GM23338 (cell line): ENCODE data around the gene CNTNAP2. TPM values are rescaled to one million over a fixed set of nuclear protein-coding genes. Genes with fewer than 3 reads are reported as not detected.

Experiments
- ATAC-seq: fragments of 200-7000 bp; cut with Tn5 transposase; 3 replicates; pipeline ENCODE4 v1.9.1; 2020
- DNase-seq: peaks from one replicate; pipeline ENCODE4 v3.0.0-alpha.2; 2015; ENCODE audit warnings: low spot score
- H2AFZ ChIP-seq: fragments of 200-600 bp; sonication (generic); 2 replicates; pipeline ENCODE4 v1.8.0; 2016; ENCODE audit warnings: antibody characterized with exemption, mild to moderate bottlenecking, moderate library complexity
- H3F3A ChIP-seq: fragments of 200-600 bp; sonication (generic); replicated peaks from 2 replicates; pipeline ENCODE4 v1.8.0; 2017; ENCODE audit warnings: antibody characterized with exemption, mixed run types, low read depth
- H3K27ac ChIP-seq: fragments of 200-600 bp; sonication (generic); 2 replicates; pipeline ENCODE4 v1.6.1; 2016; ENCODE audit warnings: low read depth
- H3K27me3 ChIP-seq: fragments of 200-600 bp; sonication (generic); 2 replicates; pipeline ENCODE4 v1.8.0; 2016; ENCODE audit warnings: mild to moderate bottlenecking, mixed run types, moderate library complexity; ENCODE audit not compliant: insufficient read depth
- H3K36me3 ChIP-seq: fragments of 200-600 bp; sonication (generic); 2 replicates; pipeline ENCODE4 v1.8.0; 2016; ENCODE audit warnings: mild to moderate bottlenecking; ENCODE audit not compliant: insufficient read depth
- H3K4me1 ChIP-seq: fragments of 200-600 bp; sonication (generic); 2 replicates; pipeline ENCODE4 v1.8.0; 2016; ENCODE audit warnings: mild to moderate bottlenecking, moderate library complexity; ENCODE audit not compliant: insufficient read depth
- H3K4me2 ChIP-seq: fragments of 200-600 bp; sonication (generic); 2 replicates; pipeline ENCODE4 v1.7.1; 2017; ENCODE audit warnings: mixed run types
- H3K4me3 ChIP-seq: fragments of 200-600 bp; sonication (generic); 2 replicates; pipeline ENCODE4 v1.6.1; 2016; ENCODE audit warnings: mixed run types
- H3K79me2 ChIP-seq: fragments of 200-600 bp; sonication (generic); replicated peaks from 2 replicates; pipeline ENCODE4 v1.8.0; 2017; ENCODE audit warnings: mild to moderate bottlenecking; ENCODE audit not compliant: insufficient read depth
- H3K9me2 ChIP-seq: fragments of 200-600 bp; sonication (generic); 2 replicates; pipeline ENCODE4 v1.8.0; 2017; ENCODE audit not compliant: insufficient read depth
- H4K20me1 ChIP-seq: fragments of 200-600 bp; sonication (generic); replicated peaks from 2 replicates; pipeline ENCODE4 v1.8.0; 2017; ENCODE audit warnings: mild to moderate bottlenecking; ENCODE audit not compliant: insufficient read depth
- H3K27ac Mint-ChIP-seq: 2 replicates; pipeline ENCODE4 v1.8.0; 2020; ENCODE audit warnings: inconsistent platforms, mild to moderate bottlenecking, moderate library complexity, mixed read lengths
- H3K27me3 Mint-ChIP-seq: 3 replicates; pipeline ENCODE4 v1.8.0; 2022; ENCODE audit warnings: low read depth, mild to moderate bottlenecking, moderate library complexity, mixed read lengths, inconsistent platforms; ENCODE audit not compliant: insufficient read depth, poor library complexity
- H3K36me3 Mint-ChIP-seq: 3 replicates; pipeline ENCODE4 v1.8.0; 2021; ENCODE audit warnings: low read depth, mild to moderate bottlenecking, inconsistent platforms, moderate library complexity, mixed read lengths
- H3K4me1 Mint-ChIP-seq: 3 replicates; pipeline ENCODE4 v1.8.0; 2020; ENCODE audit warnings: mild to moderate bottlenecking, inconsistent platforms, mixed read lengths
- H3K4me3 Mint-ChIP-seq: 3 replicates; pipeline ENCODE4 v1.8.0; 2021; ENCODE audit warnings: moderate library complexity, mild to moderate bottlenecking, inconsistent platforms, mixed read lengths
- H3K9me3 Mint-ChIP-seq: 3 replicates; pipeline ENCODE4 v1.8.0; 2020; ENCODE audit warnings: moderate library complexity, mild to moderate bottlenecking, inconsistent platforms, mixed read lengths
- CTCF ChIP-seq, 2 experiments: fragments of 200-600 bp in 1 of 2; sonication (generic) in 1 of 2; conservative IDR thresholded peaks; 2 replicates each; pipeline versions ENCODE4 v1.5.1 to v1.6.1; 2016 to 2017; ENCODE audit warnings: antibody characterized with exemption in 2 of 2, low read depth in 2 of 2, mild to moderate bottlenecking in 2 of 2, moderate library complexity in 1 of 2
- ETS1 ChIP-seq: IDR thresholded peaks from 2 replicates; pipeline ENCODE4 v1.6.1; 2016; ENCODE audit warnings: antibody characterized with exemption
- EZH2 ChIP-seq: fragments of 200-600 bp; sonication (generic); IDR thresholded peaks from one replicate; pipeline ENCODE4 v1.8.0; 2017; ENCODE audit warnings: antibody characterized with exemption, mild to moderate bottlenecking, low read depth; ENCODE audit not compliant: unreplicated experiment
- JUNB ChIP-seq: IDR thresholded peaks from one replicate; pipeline ENCODE4 v1.6.1; 2016; ENCODE audit warnings: antibody characterized with exemption; ENCODE audit not compliant: unreplicated experiment
- NANOG ChIP-seq: IDR thresholded peaks from 2 replicates; pipeline ENCODE4 v1.6.1; 2016; ENCODE audit warnings: antibody characterized with exemption, borderline replicate concordance
- POLR2AphosphoS5 ChIP-seq: IDR thresholded peaks from 2 replicates; pipeline ENCODE4 v1.6.1; 2016; ENCODE audit warnings: antibody characterized with exemption, low read depth
- REST ChIP-seq: IDR thresholded peaks from one replicate; pipeline ENCODE4 v1.6.1; 2018; ENCODE audit warnings: antibody characterized with exemption; ENCODE audit not compliant: unreplicated experiment
- STAT1 ChIP-seq: IDR thresholded peaks from one replicate; pipeline ENCODE4 v1.6.1; 2016; ENCODE audit warnings: antibody characterized with exemption; ENCODE audit not compliant: unreplicated experiment
- ZNF114 ChIP-seq: fragments of 250-450 bp; sonication (Bioruptor Pico); IDR thresholded peaks from 2 replicates; pipeline ENCODE4 v1.5.0; 2020; ENCODE audit warnings: mild to moderate bottlenecking, moderate library complexity
- ZNF331 ChIP-seq: fragments of 250-450 bp; sonication (Bioruptor Pico); IDR thresholded peaks from 2 replicates; pipeline ENCODE4 v1.5.0; 2020; ENCODE audit warnings: low read depth, mild to moderate bottlenecking, moderate library complexity
- ZNF462 ChIP-seq: fragments of 250-450 bp; sonication (Bioruptor Pico); IDR thresholded peaks from 2 replicates; pipeline ENCODE4 v1.5.0; 2020; ENCODE audit warnings: mild to moderate bottlenecking, moderate library complexity
- polyA plus RNA-seq: library from polyadenylated mRNA; unstranded; fragments of >200 nt; fragmentation: Nextera tagmentation; extraction: Ambion mirVana; gene quantifications from 2 replicates; pipeline ENCODE4 v1.2.1, GENCODE V29; 2016
- total RNA-seq: library from RNA; depleted of rRNA; stranded (reverse); fragments of >200 nt; shearing (Covaris generic); gene quantifications from 2 replicates; pipeline ENCODE4 v1.2.3, GENCODE V29; 2014

Gene CNTNAP2
- total and polyA plus RNA-seq, 2 experiments from 2014 or later = 38.2 to 61.3 TPM

- Histone ChIP-seq H3K4me1 (no peaks in the 10 kb centered on the region), H3K79me2 (no peaks in the 10 kb centered on the region), H3K4me2 (no peak overlapping the region), H3K27me3 (no peaks in the 10 kb centered on the region), H3K36me3 (no peaks in the 10 kb centered on the region), H3F3A (no peaks in the 10 kb centered on the region), H2AFZ (no peak overlapping the region), H3K27ac (no peak overlapping the region), H4K20me1 (no peaks in the 10 kb centered on the region), H3K9me2 (no peaks in the 10 kb centered on the region), H3K4me3 (no peak overlapping the region)
- H3K27ac Mint-ChIP-seq = no peak overlapping the region
- DNase-seq = no peak
- TF ChIP-seq EZH2 (no peak), CTCF (conservative IDR thresholded peaks at IDR 0.05; ENCODE audit: low read depth in 2 of 2) (no peak), POLR2AphosphoS5 (no peak), JUNB (no peak), ETS1 (no peak), REST (no peak), STAT1 (no peak), ZNF331 (CRISPR knock-in tag) (no peak), NANOG (no peak), ZNF114 (no peak), ZNF462 (CRISPR knock-in tag) (no peak)
- H3K27me3 Mint-ChIP-seq = no peaks in the 10 kb centered on the region
- no peak for ATAC-seq
- H3K4me3 Mint-ChIP-seq = no peak overlapping the region
- H3K4me1 Mint-ChIP-seq = no peaks in the 10 kb centered on the region
- H3K36me3 Mint-ChIP-seq = no peaks in the 10 kb centered on the region
- peaks cover 14% of the 10 kb centered on the region; the same call in 2 of the 3 replicates for H3K9me3 Mint-ChIP-seq
Measured at GRCh38 chr7:147081117-147081516, 964.5 kb downstream of the CNTNAP2 start.
